Smooth muscle cell (in vitro differentiated cells): ENCODE measurements around the gene DOCK4. TPM values are rescaled to one million over a fixed set of nuclear protein-coding genes. Genes with fewer than 3 reads are reported as not detected.

Experiments
- DNase-seq: peaks from one replicate; lab custom pipeline; 2025; ENCODE audit not compliant: unreplicated experiment; lab: John Stamatoyannopoulos, UW
- H2AFZ ChIP-seq: fragments of 200-600 bp; sonication (generic); 2 replicates; pipeline ENCODE4 v1.6.0; 2016; ENCODE audit warnings: antibody characterized with exemption, low read depth, mild to moderate bottlenecking
- H3F3A ChIP-seq: fragments of 200-600 bp; sonication (generic); 2 replicates; pipeline ENCODE4 v1.6.0; 2017; ENCODE audit warnings: antibody characterized with exemption, low read depth
- H3K27ac ChIP-seq: fragments of 200-600 bp; sonication (generic); 2 replicates; pipeline ENCODE4 v1.5.1; 2016; ENCODE audit warnings: low read depth, mild to moderate bottlenecking
- H3K27me3 ChIP-seq: fragments of 200-600 bp; sonication (generic); 2 replicates; pipeline ENCODE4 v1.6.1; 2016; ENCODE audit warnings: low read depth, mild to moderate bottlenecking
- H3K36me3 ChIP-seq: fragments of 200-600 bp; sonication (generic); 2 replicates; pipeline ENCODE4 v1.5.1; 2016; ENCODE audit warnings: low read depth
- H3K4me1 ChIP-seq: fragments of 200-600 bp; sonication (generic); 2 replicates; pipeline ENCODE4 v1.5.1; 2016; ENCODE audit warnings: low read depth
- H3K4me2 ChIP-seq: fragments of 200-600 bp; sonication (generic); 2 replicates; pipeline ENCODE4 v1.6.0; 2016; ENCODE audit warnings: mild to moderate bottlenecking
- H3K4me3 ChIP-seq: fragments of 200-600 bp; sonication (generic); 2 replicates; pipeline ENCODE4 v1.5.1; 2016; ENCODE audit warnings: mild to moderate bottlenecking
- H3K79me2 ChIP-seq: fragments of 200-600 bp; sonication (generic); 2 replicates; pipeline ENCODE4 v1.6.0; 2016; ENCODE audit warnings: low read depth, mild to moderate bottlenecking
- H3K9ac ChIP-seq: fragments of 200-600 bp; sonication (generic); 2 replicates; pipeline ENCODE4 v1.6.0; 2016; ENCODE audit warnings: low read depth
- H3K9me3 ChIP-seq: fragments of 200-600 bp; sonication (generic); replicated peaks from 2 replicates; pipeline ENCODE4 v1.5.1; 2016; ENCODE audit warnings: low read depth
- H4K20me1 ChIP-seq: fragments of 200-600 bp; sonication (generic); 2 replicates; pipeline ENCODE4 v1.6.0; 2016; ENCODE audit warnings: low read depth
- WGBS: methylation state at CpG from one replicate; pipeline ENCODE4 v1.1.7; 2016; ENCODE audit warnings: low lambda C conversion rate; 5-methylcytosine and 5-hydroxymethylcytosine counted together
- polyA plus RNA-seq: library from polyadenylated mRNA; unstranded; fragments of >200 nt; fragmentation: Nextera tagmentation; extraction: Ambion mirVana; gene quantifications from 2 replicates; pipeline ENCODE4 v1.2.1, GENCODE V29; 2016
- total RNA-seq: library from RNA; depleted of rRNA; stranded (reverse); fragments of >200 nt; gene quantifications from 2 replicates; pipeline ENCODE4 v1.2.3, GENCODE V29; 2014
- TF ChIP-seq, protein P1 (sequence below): fragments of 200-600 bp; sonication (generic); IDR thresholded peaks from 2 replicates; pipeline ENCODE4 v1.5.1; 2017; ENCODE audit warnings: borderline replicate concordance, mild to moderate bottlenecking, antibody characterized with exemption; ENCODE audit not compliant: insufficient read depth, poor library complexity, severe bottlenecking

DOCK4 gene
- total and polyA plus RNA-seq, 2 experiments from 2014 or later, result 7.4 to 20.5 TPM

DNA sequence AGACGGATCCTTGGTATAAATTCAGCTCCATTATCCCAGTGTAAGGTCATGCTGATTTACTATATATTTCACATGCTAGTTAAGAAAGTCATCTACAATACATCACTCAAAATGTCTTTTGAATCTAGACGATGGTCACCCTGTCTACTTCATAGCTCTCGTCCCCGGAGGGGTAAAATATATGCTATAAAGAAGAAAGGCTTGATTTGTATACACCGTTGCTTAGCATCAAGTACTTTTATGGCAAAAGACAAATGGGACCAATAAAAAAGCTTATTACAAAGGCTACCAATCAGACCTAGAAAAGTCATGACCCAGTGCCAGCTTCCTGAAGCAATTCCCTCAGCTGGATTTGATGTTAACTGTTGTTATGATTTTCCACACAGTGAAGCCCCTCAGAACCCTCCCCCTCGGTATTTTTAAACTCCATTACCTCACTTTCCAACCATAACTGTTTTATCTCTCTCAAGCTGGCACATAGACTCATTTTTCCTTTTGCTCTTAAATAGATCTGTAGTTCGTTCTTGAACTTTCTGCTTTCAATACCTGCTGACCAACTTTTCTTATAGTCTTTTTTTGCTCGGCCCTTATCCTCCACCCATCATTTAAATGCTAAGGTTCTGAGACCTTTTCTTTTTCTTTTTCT, 104.9 kb downstream of the DOCK4 start:
- H3K4me1 ChIP-seq, result no peaks in the 10 kb centered on the region
- H3F3A ChIP-seq, result no peaks in the 10 kb centered on the region
- no peak for DNase-seq
- no peak overlapping the region for H3K4me2 ChIP-seq
- H3K36me3 ChIP-seq, result no peaks in the 10 kb centered on the region
- TF ChIP-seq, protein P1, sequence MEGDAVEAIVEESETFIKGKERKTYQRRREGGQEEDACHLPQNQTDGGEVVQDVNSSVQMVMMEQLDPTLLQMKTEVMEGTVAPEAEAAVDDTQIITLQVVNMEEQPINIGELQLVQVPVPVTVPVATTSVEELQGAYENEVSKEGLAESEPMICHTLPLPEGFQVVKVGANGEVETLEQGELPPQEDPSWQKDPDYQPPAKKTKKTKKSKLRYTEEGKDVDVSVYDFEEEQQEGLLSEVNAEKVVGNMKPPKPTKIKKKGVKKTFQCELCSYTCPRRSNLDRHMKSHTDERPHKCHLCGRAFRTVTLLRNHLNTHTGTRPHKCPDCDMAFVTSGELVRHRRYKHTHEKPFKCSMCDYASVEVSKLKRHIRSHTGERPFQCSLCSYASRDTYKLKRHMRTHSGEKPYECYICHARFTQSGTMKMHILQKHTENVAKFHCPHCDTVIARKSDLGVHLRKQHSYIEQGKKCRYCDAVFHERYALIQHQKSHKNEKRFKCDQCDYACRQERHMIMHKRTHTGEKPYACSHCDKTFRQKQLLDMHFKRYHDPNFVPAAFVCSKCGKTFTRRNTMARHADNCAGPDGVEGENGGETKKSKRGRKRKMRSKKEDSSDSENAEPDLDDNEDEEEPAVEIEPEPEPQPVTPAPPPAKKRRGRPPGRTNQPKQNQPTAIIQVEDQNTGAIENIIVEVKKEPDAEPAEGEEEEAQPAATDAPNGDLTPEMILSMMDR, result no peak
- H3K9me3 ChIP-seq, result no peaks in the 10 kb centered on the region
- no peak overlapping the region for H3K27ac ChIP-seq
- H3K27me3 ChIP-seq, result no peaks in the 10 kb centered on the region
- H2AFZ ChIP-seq, result no peak overlapping the region
- H3K79me2 ChIP-seq, result peaks cover 19% of the 10 kb centered on the region
- no peaks in the 10 kb centered on the region for H4K20me1 ChIP-seq
- WGBS, result 63% methylated on average over 8 of the region's 8 CpGs
- H3K4me3 ChIP-seq, result no peak overlapping the region
- H3K9ac ChIP-seq, result no peak overlapping the region

DNA sequence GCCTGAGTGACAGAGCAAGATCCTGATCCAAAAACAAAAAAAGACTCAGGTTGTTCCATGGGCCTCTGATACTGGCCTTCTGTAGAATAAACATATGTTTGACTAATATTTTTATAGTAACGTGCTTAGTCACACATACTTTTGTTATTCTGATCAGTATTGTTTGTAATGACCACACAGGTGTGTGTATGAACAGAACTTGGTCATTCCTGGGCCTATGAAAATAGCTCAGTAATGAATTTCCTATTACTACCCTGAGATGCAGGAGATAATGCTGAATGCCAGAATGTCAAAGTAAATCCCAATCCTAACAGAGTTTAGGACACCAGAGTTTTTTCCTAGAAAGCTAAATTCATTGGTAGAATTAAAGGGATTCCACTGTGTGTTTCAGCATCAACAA, 108.7 kb downstream of the DOCK4 start:
- no peak overlapping the region for H3K27ac ChIP-seq
- no peaks in the 10 kb centered on the region for H3K36me3 ChIP-seq
- H3F3A ChIP-seq, result no peaks in the 10 kb centered on the region
- H4K20me1 ChIP-seq, result no peaks in the 10 kb centered on the region
- no peaks in the 10 kb centered on the region for H3K9me3 ChIP-seq
- 85% methylated on average over 1 of the region's 1 CpG for WGBS
- peaks cover 15% of the 10 kb centered on the region for H3K79me2 ChIP-seq
- no peak overlapping the region for H2AFZ ChIP-seq
- no peaks in the 10 kb centered on the region for H3K27me3 ChIP-seq
- no peak for DNase-seq
- H3K4me3 ChIP-seq, result no peak overlapping the region
- H3K9ac ChIP-seq, result no peak overlapping the region
- no peaks in the 10 kb centered on the region for H3K4me1 ChIP-seq
- no peak overlapping the region for H3K4me2 ChIP-seq
- TF ChIP-seq, protein P1, result no peak

DNA sequence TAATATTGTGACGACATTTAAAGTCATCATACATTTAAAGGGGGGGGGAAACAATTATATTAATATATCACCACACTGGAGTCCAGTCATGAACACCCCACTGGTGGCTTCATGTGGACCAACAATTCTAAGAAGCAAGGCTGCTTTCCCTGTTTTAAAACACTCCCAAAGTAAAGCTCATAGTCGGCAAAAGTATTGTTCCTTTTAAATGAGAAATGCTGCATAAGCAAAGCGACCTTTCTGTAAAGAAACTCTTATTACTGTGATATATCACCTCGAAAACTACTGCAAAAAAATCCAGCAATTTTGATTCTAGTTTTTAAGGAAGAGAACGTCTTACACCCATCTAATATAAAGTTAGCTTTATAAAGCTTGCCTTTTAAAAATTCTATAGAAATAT, 112.8 kb downstream of the DOCK4 start:
- Histone ChIP-seq H3K9me3 (no peaks in the 10 kb centered on the region), H3K36me3 (no peaks in the 10 kb centered on the region), H4K20me1 (no peaks in the 10 kb centered on the region), H3K79me2 (peaks cover 32% of the 10 kb centered on the region), H3K4me2 (no peak overlapping the region), H3K27me3 (no peaks in the 10 kb centered on the region), H2AFZ (no peak overlapping the region), H3K4me1 (no peaks in the 10 kb centered on the region), H3K9ac (no peak overlapping the region), H3F3A (no peaks in the 10 kb centered on the region), H3K4me3 (no peak overlapping the region), H3K27ac (no peak overlapping the region)
- no peak for DNase-seq
- 93% methylated on average over 5 of the region's 5 CpGs for WGBS
- TF ChIP-seq, protein P1, result no peak
